Measurements from ENCODE around the gene ZEB2.

DNA sequence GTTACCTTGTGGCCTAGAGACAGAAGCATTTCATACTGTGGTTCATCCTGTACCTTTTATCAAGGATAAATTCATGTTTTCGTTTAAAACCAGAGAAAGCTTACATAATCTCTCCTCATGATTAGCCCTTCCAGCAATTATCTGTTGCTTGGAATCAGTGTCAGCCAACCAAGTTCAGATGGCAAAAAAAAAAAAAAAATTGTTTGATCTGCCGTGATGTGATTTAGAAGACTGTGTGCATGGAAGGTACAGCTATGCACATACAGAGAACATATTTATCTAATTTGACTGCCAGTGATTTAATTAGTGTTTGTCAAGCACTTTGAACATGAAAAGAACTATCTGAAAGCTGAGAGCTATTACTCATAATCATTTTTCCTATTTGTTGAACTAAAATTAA lies 180.9 kb downstream of the ZEB2 start:
- TF ChIP-seq, protein P1, sequence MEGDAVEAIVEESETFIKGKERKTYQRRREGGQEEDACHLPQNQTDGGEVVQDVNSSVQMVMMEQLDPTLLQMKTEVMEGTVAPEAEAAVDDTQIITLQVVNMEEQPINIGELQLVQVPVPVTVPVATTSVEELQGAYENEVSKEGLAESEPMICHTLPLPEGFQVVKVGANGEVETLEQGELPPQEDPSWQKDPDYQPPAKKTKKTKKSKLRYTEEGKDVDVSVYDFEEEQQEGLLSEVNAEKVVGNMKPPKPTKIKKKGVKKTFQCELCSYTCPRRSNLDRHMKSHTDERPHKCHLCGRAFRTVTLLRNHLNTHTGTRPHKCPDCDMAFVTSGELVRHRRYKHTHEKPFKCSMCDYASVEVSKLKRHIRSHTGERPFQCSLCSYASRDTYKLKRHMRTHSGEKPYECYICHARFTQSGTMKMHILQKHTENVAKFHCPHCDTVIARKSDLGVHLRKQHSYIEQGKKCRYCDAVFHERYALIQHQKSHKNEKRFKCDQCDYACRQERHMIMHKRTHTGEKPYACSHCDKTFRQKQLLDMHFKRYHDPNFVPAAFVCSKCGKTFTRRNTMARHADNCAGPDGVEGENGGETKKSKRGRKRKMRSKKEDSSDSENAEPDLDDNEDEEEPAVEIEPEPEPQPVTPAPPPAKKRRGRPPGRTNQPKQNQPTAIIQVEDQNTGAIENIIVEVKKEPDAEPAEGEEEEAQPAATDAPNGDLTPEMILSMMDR (IDR thresholded peaks at IDR 0.05) = no peak
- TF ChIP-seq POLR2A (IDR thresholded peaks at IDR 0.05; ENCODE audit: low read length) (no peak), RFX5 (IDR thresholded peaks at IDR 0.05) (no peak), POLR2AphosphoS2 (conservative IDR thresholded peaks at IDR 0.05; ENCODE audit: low read length) (no peak), RAD21 (conservative IDR thresholded peaks at IDR 0.05 in 1 of 2, IDR thresholded peaks at IDR 0.05 in 1 of 2) (no peak), JUNB (IDR thresholded peaks at IDR 0.05) (no peak), BHLHE40 (IDR thresholded peaks at IDR 0.05; ENCODE audit: low read depth, low read length) (no peak), JUN (IDR thresholded peaks at IDR 0.05) (no peak), CEBPB (IDR thresholded peaks at IDR 0.05) (no peak), EP300 (IDR thresholded peaks at IDR 0.05) (no peak)
- TF ChIP-seq, protein P2, sequence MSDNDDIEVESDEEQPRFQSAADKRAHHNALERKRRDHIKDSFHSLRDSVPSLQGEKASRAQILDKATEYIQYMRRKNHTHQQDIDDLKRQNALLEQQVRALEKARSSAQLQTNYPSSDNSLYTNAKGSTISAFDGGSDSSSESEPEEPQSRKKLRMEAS (IDR thresholded peaks at IDR 0.05) = no peak
- TF ChIP-seq, protein P3, sequence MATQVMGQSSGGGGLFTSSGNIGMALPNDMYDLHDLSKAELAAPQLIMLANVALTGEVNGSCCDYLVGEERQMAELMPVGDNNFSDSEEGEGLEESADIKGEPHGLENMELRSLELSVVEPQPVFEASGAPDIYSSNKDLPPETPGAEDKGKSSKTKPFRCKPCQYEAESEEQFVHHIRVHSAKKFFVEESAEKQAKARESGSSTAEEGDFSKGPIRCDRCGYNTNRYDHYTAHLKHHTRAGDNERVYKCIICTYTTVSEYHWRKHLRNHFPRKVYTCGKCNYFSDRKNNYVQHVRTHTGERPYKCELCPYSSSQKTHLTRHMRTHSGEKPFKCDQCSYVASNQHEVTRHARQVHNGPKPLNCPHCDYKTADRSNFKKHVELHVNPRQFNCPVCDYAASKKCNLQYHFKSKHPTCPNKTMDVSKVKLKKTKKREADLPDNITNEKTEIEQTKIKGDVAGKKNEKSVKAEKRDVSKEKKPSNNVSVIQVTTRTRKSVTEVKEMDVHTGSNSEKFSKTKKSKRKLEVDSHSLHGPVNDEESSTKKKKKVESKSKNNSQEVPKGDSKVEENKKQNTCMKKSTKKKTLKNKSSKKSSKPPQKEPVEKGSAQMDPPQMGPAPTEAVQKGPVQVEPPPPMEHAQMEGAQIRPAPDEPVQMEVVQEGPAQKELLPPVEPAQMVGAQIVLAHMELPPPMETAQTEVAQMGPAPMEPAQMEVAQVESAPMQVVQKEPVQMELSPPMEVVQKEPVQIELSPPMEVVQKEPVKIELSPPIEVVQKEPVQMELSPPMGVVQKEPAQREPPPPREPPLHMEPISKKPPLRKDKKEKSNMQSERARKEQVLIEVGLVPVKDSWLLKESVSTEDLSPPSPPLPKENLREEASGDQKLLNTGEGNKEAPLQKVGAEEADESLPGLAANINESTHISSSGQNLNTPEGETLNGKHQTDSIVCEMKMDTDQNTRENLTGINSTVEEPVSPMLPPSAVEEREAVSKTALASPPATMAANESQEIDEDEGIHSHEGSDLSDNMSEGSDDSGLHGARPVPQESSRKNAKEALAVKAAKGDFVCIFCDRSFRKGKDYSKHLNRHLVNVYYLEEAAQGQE (IDR thresholded peaks at IDR 0.05) = no peak
